Stimulated activated CD4-positive, alpha-beta T cell treated with anti-CD3 and anti-CD28 coated beads, TNF-alpha, amount 100 ng/mL, for 1 hour (primary cell): Measurements from ENCODE around the gene FRYL.
A peak's percentile ranks its signal among the peaks of the same experiment; 100 is the strongest.
"Not testable (repeated sequence)": the region's sequence is repeated elsewhere in the genome, so short reads cannot be mapped to it uniquely, and the experiment has no call there.

ENCODE experiments used
- DNase-seq, 3 donors: peaks; one replicate each; pipeline ENCODE4 v3.0.0-alpha.2; 2020; ENCODE audit warnings: low read depth in 3 of 3, low spot score in 1 of 3

The FRYL gene

GRCh38 chr4:48748949-48749596, 31.0 kb downstream of the FRYL start:
- DNase-seq, result no peak

- DNase-seq, result no peak
These were observed 33.3 kb downstream of the FRYL start for GRCh38 chr4:48746608-48747362.

- not testable (repeated sequence) for DNase-seq
These were observed 34.9 kb downstream of the FRYL start for GRCh38 chr4:48745223-48745622.

GRCh38 chr4:48742412-48742811, 37.7 kb downstream of the FRYL start:
- no peak for DNase-seq

- DNase-seq, result no peak
These were observed 40.5 kb downstream of the FRYL start for GRCh38 chr4:48739560-48740019.

- no peak for DNase-seq
These were observed 41.2 kb downstream of the FRYL start for GRCh38 chr4:48738856-48739255.

GRCh38 chr4:48728906-48729496, 51.1 kb downstream of the FRYL start:
- DNase-seq, result peak in 2 of 3 donors; percentile 3 to 16

GRCh38 chr4:48727666-48728459, 52.2 kb downstream of the FRYL start:
- no peak for DNase-seq

- DNase-seq, result no peak
These were observed 54.7 kb downstream of the FRYL start for GRCh38 chr4:48725414-48725813.

- no peak for DNase-seq
These were observed 57.3 kb downstream of the FRYL start for GRCh38 chr4:48722509-48723446.

- DNase-seq, result no peak
These were observed 59.6 kb downstream of the FRYL start for GRCh38 chr4:48720459-48720858.

GRCh38 chr4:48718818-48719465, 61.1 kb downstream of the FRYL start:
- DNase-seq, result no peak

GRCh38 chr4:48716285-48716684, 63.8 kb downstream of the FRYL start:
- not testable (repeated sequence) for DNase-seq

GRCh38 chr4:48710446-48711209, 69.5 kb downstream of the FRYL start:
- DNase-seq, result no peak

GRCh38 chr4:48709901-48710300, 70.2 kb downstream of the FRYL start:
- DNase-seq, result no peak

GRCh38 chr4:48708610-48709009, 71.5 kb downstream of the FRYL start:
- DNase-seq, result no peak

- DNase-seq, result no peak
These were observed 73.3 kb downstream of the FRYL start for GRCh38 chr4:48706736-48707135.

- no peak for DNase-seq
These were observed 74.5 kb downstream of the FRYL start for GRCh38 chr4:48705609-48706008.
